ENCODE results near the gene GNB1L.
A peak's percentile ranks its signal among the peaks of the same experiment; 100 is the strongest.

The GNB1L gene

GRCh38 chr22:19876314-19876940, 21.8 kb upstream of the GNB1L start:
- DNase-seq, result no peak

GRCh38 chr22:19875531-19876313, 21.0 kb upstream of the GNB1L start:
- ATAC-seq (no peak), DNase-seq (no peak)

More at GRCh38 chr22:19876314-19876940, 21.8 kb upstream of the GNB1L start:
- ATAC-seq, result no peak

GRCh38 chr22:19875061-19875530, 20.4 kb upstream of the GNB1L start:
- ATAC-seq, result no peak
- no peak for DNase-seq

GRCh38 chr22:19874307-19875060, 19.8 kb upstream of the GNB1L start:
- no peak for DNase-seq
- ATAC-seq, result no peak

- no peak for DNase-seq
- no peak for ATAC-seq
Observed at GRCh38 chr22:19873960-19874306, 19.3 kb upstream of the GNB1L start.

- ATAC-seq (no peak), DNase-seq (no peak)
Observed at GRCh38 chr22:19873138-19873959, 18.7 kb upstream of the GNB1L start.

GRCh38 chr22:19872779-19873137, 18.1 kb upstream of the GNB1L start:
- ATAC-seq (no peak), DNase-seq (no peak)

GRCh38 chr22:19871845-19872778, 17.4 kb upstream of the GNB1L start:
- ATAC-seq (no peak), DNase-seq (peak; percentile 2)

- ATAC-seq (no peak), DNase-seq (peak; percentile 2)
Observed at GRCh38 chr22:19871023-19871844, 16.6 kb upstream of the GNB1L start.

- ATAC-seq (no peak), DNase-seq (peak; percentile 1)
Observed at GRCh38 chr22:19870153-19871022, 15.7 kb upstream of the GNB1L start.

- DNase-seq (peak; percentile 1), ATAC-seq (no peak)
Observed at GRCh38 chr22:19869497-19870152, 15.0 kb upstream of the GNB1L start.

GRCh38 chr22:19868773-19869471, 14.2 kb upstream of the GNB1L start:
- peak; percentile 3 for DNase-seq
- ATAC-seq, result no peak

GRCh38 chr22:19868333-19868732, 13.7 kb upstream of the GNB1L start:
- DNase-seq (peak; percentile 1), ATAC-seq (no peak)

- ATAC-seq, result no peak
- DNase-seq, result no peak
Observed at GRCh38 chr22:19867617-19868016, 12.9 kb upstream of the GNB1L start.

GRCh38 chr22:19866665-19867009, 12.0 kb upstream of the GNB1L start:
- DNase-seq (no peak), ATAC-seq (no peak)

GRCh38 chr22:19865141-19865829, 10.6 kb upstream of the GNB1L start:
- ATAC-seq, result no peak
- no peak for DNase-seq

- ATAC-seq (no peak), DNase-seq (no peak)
Observed at GRCh38 chr22:19864538-19865106, 9.9 kb upstream of the GNB1L start.
